Sigmoid colon (tissue), 7 donors: Measurements from ENCODE around the gene NR3C2. TPM values are rescaled to one million over a fixed set of nuclear protein-coding genes. Genes with fewer than 3 reads are reported as not detected.

Experiments used
- DNase-seq: peaks from one replicate; pipeline ENCODE4 v3.0.0-alpha.2; 2019
- H3K27ac ChIP-seq, 4 donors: fragments of 200-600 bp; sonication (generic); one replicate each; pipeline ENCODE4 v1.5.1; 2016 to 2019; ENCODE audit warnings: mild to moderate bottlenecking in 1 of 4
- H3K27me3 ChIP-seq, 3 donors: fragments of 200-600 bp; sonication (generic); one replicate each; pipeline ENCODE4 v1.5.1; 2019; ENCODE audit warnings: mild to moderate bottlenecking in 1 of 3
- H3K36me3 ChIP-seq, 4 donors: fragments of 200-600 bp; sonication (generic); one replicate each; pipeline ENCODE4 v1.5.1; 2016 to 2019
- H3K4me1 ChIP-seq, 4 donors: fragments of 200-600 bp; sonication (generic); one replicate each; pipeline ENCODE4 v1.5.1; 2017 to 2019
- H3K4me3 ChIP-seq, 4 donors: fragments of 200-600 bp; sonication (generic); one replicate each; pipeline ENCODE4 v1.5.1; 2017 to 2019; ENCODE audit warnings: mild to moderate bottlenecking in 2 of 4, moderate library complexity in 1 of 4
- H3K9me3 ChIP-seq, 4 donors: fragments of 200-600 bp in 3 of 4; sonication (generic) in 3 of 4; one replicate each; pipeline versions ENCODE4 v1.5.1 to v1.6.1; 2013 to 2019
- CTCF ChIP-seq, 4 experiments: fragments of 450-650 bp in 3 of 4; fragments of 200-600 bp in 1 of 4; IDR thresholded peaks; one replicate each; pipeline ENCODE4 v1.5.1; 2016 to 2019; ENCODE audit warnings: antibody characterized with exemption in 4 of 4, mild to moderate bottlenecking in 3 of 4, moderate library complexity in 2 of 4
- EP300 ChIP-seq, 4 donors: sonication (generic); formaldehyde crosslinking; IDR thresholded peaks; one replicate each; pipeline ENCODE4 v1.6.1; 2017; ENCODE audit warnings: antibody characterized with exemption in 4 of 4
- POLR2A ChIP-seq, 2 donors: fragments of 450-650 bp; IDR thresholded peaks; one replicate each; pipeline ENCODE4 v1.6.1; 2016; ENCODE audit warnings: antibody characterized with exemption in 2 of 2, mild to moderate bottlenecking in 2 of 2, moderate library complexity in 2 of 2
- POLR2AphosphoS5 ChIP-seq, 4 donors: sonication (generic); formaldehyde crosslinking; IDR thresholded peaks; one replicate each; pipeline ENCODE4 v1.6.1; 2017; ENCODE audit warnings: antibody characterized with exemption in 4 of 4
- WGBS, 2 donors: extraction: QIAGEN DNeasy Blood & Tissue Kit; methylation state at CpG; one replicate each; pipeline ENCODE4 v1.1.7; 2013; 5-methylcytosine and 5-hydroxymethylcytosine counted together
- intact Hi-C: fragments of 100-400 bp; cut with DNase I; formaldehyde crosslinking; loops from one replicate; pipeline ENCODE4 v1.15.1; 2023
- polyA plus RNA-seq, 3 donors: library from polyadenylated mRNA; stranded (reverse); fragments of 200-250 nt; gene quantifications; one replicate each; pipeline ENCODE4 v1.2.3, GENCODE V29; 2013
- total RNA-seq, 4 donors: library from RNA; depleted of rRNA; stranded (reverse); fragments of >200 nt; gene quantifications; one replicate each; pipeline ENCODE4 v1.1.0, GENCODE V29; 2016
- donor health status: healthy with polysubstance abuse.
- donor health status: Bipolar disorder and iron deficiency.
- donor health status: healthy.

Gene NR3C2
- total and polyA plus RNA-seq, 7 donors: 15.6 to 34.9 (median 23.4) TPM

DNA sequence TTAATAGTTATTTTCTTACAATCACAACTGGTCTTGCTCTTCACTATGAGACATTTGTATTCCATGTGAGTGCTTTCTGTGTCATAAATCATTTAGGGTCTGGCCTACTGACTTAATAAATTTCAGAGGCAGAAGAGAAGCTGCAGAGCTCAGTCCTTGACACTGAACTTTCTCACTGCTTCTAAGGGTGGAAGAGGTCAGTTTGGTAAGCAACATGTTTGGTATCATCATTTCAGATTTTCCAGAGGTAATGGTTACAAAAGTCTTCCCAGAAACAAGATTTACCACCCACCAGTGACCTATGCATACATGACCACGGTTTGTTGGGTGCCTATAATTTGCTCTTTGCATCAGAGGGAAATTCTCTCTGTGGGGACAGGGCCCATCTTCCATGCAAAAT is 148.6 kb downstream of the NR3C2 start:
- no peak for DNase-seq
- H3K4me1 ChIP-seq: peaks cover 0 to 20% (median 7%) of the 10 kb centered on the region in 4 donors
- no peaks in the 10 kb centered on the region for H3K9me3 ChIP-seq
- no peak overlapping the region for H3K27ac ChIP-seq
- H3K4me3 ChIP-seq: no peak overlapping the region
- H3K36me3 ChIP-seq: no peaks in the 10 kb centered on the region
- intact Hi-C loops: no loop called here
- no peak for TF ChIP-seq POLR2AphosphoS5 (IDR thresholded peaks at IDR 0.05)
- TF ChIP-seq CTCF (IDR thresholded peaks at IDR 0.05): no peak
- TF ChIP-seq POLR2A (IDR thresholded peaks at IDR 0.05): no peak
- no peak for TF ChIP-seq EP300 (IDR thresholded peaks at IDR 0.05)
- 57 to 74% methylated on average over 1 of the region's 1 CpG for WGBS, 2 donors
- H3K27me3 ChIP-seq: no peaks in the 10 kb centered on the region

DNA sequence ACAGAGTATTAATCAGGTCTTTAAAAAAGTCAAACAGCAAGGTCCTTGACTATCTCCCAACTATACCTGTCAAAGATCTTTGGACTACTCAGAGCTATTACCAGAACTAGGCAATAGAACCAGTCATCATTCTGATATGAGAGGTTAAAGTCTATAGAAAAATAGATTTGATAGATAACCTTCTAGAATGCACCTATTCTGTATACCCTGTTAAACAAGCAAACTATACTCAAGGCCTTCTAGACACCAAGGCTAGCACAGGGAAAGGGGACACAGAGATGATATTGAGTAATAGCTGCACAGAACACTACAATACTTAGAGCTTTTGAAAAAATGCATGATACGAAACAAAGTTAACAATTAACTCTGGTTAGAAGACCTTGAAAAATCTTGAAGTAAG is 149.5 kb downstream of the NR3C2 start:
- Histone ChIP-seq H3K9me3 (no peaks in the 10 kb centered on the region), H3K27me3 (no peaks in the 10 kb centered on the region), H3K4me1 (peaks cover 0 to 28% (median 12%) of the 10 kb centered on the region in 4 donors), H3K36me3 (no peaks in the 10 kb centered on the region), H3K4me3 (no peak overlapping the region), H3K27ac (no peak overlapping the region)
- TF ChIP-seq CTCF (IDR thresholded peaks at IDR 0.05) (no peak), POLR2A (IDR thresholded peaks at IDR 0.05) (no peak), POLR2AphosphoS5 (IDR thresholded peaks at IDR 0.05) (no peak), EP300 (IDR thresholded peaks at IDR 0.05) (no peak)
- no peak for DNase-seq
- WGBS, 2 donors: 18 to 59% methylated on average over 1 of the region's 1 CpG
- intact Hi-C loops: no loop called here

DNA sequence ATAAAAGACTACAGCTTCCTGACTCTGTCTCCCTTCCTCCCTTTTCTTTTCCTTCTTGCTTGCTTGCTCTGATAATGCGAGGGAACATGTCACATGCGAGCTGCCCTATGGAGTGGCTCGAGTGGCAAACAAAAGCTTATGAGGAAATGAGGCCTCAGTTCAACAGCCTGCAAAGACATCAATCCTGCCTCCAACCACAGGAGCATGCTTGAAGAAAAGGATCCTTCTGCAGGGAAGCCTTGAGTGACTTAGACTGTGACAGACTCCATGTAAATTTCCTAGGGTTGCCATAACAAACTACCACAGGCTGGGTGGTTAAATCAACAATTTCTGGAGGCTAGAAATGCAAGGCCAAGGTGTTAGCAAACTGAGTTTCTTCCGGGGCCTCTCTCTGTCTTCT is 152.5 kb downstream of the NR3C2 start:
- 35 to 76% methylated on average over 4 of the region's 4 CpGs for WGBS, 2 donors
- TF ChIP-seq POLR2A (IDR thresholded peaks at IDR 0.05): no peak
- TF ChIP-seq POLR2AphosphoS5 (IDR thresholded peaks at IDR 0.05): no peak
- no peak for TF ChIP-seq EP300 (IDR thresholded peaks at IDR 0.05)
- no peak for TF ChIP-seq CTCF (IDR thresholded peaks at IDR 0.05)
- peaks cover 0 to 50% (median 22%) of the 10 kb centered on the region in 4 donors for H3K4me1 ChIP-seq
- H3K27me3 ChIP-seq: no peaks in the 10 kb centered on the region
- H3K9me3 ChIP-seq: no peaks in the 10 kb centered on the region
- intact Hi-C loops: no loop called here
- no peaks in the 10 kb centered on the region for H3K36me3 ChIP-seq
- H3K4me3 ChIP-seq: no peak overlapping the region
- H3K27ac ChIP-seq: no peak overlapping the region
- DNase-seq: no peak

- no peak for DNase-seq
- intact Hi-C loops: no loop called here
- 10 to 59% methylated on average over 3 of the region's 3 CpGs for WGBS, 2 donors
Observed at GRCh38 chr4:148288448-148288847, 153.8 kb downstream of the NR3C2 start.

More at GRCh38 chr4:148288448-148288847, 153.8 kb downstream of the NR3C2 start:
- no peaks in the 10 kb centered on the region for H3K36me3 ChIP-seq
- no peaks in the 10 kb centered on the region for H3K9me3 ChIP-seq
- H3K4me1 ChIP-seq: peaks cover 0 to 57% (median 22%) of the 10 kb centered on the region in 4 donors
- H3K4me3 ChIP-seq: no peak overlapping the region
- H3K27ac ChIP-seq: no peak overlapping the region
- no peaks in the 10 kb centered on the region for H3K27me3 ChIP-seq
- no peak for TF ChIP-seq POLR2A (IDR thresholded peaks at IDR 0.05)
- no peak for TF ChIP-seq POLR2AphosphoS5 (IDR thresholded peaks at IDR 0.05)
- no peak for TF ChIP-seq CTCF (IDR thresholded peaks at IDR 0.05)
- TF ChIP-seq EP300 (IDR thresholded peaks at IDR 0.05): no peak
